AG04450 (cell line): Measurements from ENCODE around the gene ADRA2B. TPM values are rescaled to one million over a fixed set of nuclear protein-coding genes. Genes with fewer than 3 reads are reported as not detected.
"Not testable (repeated sequence)": the region's sequence is repeated elsewhere in the genome, so short reads cannot be mapped to it uniquely, and the experiment has no call there.

Experiments used
- CTCF ChIA-PET: fragments of 300-600, 350-600 bp; formaldehyde crosslinking; extraction: SDS; loops from one replicate; lab custom pipeline; 2022; ENCODE audit warnings: antibody characterized with exemption, inconsistent platforms; lab: Charles Lee
- POLR2A ChIA-PET: fragments of 350-600 bp; formaldehyde crosslinking; extraction: SDS; loops from one replicate; lab custom pipeline; 2021; ENCODE audit warnings: antibody characterized with exemption, inconsistent platforms; lab: Yijun Ruan, JAX
- DNase-seq: peaks from one replicate; pipeline ENCODE4 v3.0.0-alpha.2; 2011; ENCODE audit warnings: low read depth, low spot score
- H3K27ac ChIP-seq: one replicate; pipeline ENCODE4 v1.5.1; 2012; ENCODE audit warnings: low read depth, low read length, control low read depth
- H3K27me3 ChIP-seq: one replicate; pipeline ENCODE4 v1.6.0; 2012; ENCODE audit warnings: low read length; ENCODE audit not compliant: control insufficient read depth, insufficient read depth
- H3K4me3 ChIP-seq: 2 replicates; pipeline ENCODE4 v1.5.1; 2011; ENCODE audit warnings: mild to moderate bottlenecking, low read depth, low read length, control low read depth
- H3K9me3 ChIP-seq: 2 replicates; pipeline ENCODE4 v1.5.1; 2012; ENCODE audit warnings: low read length; ENCODE audit not compliant: control insufficient read depth, insufficient read depth
- polyA plus RNA-seq: library from polyadenylated mRNA; depleted of rRNA; stranded (reverse); fragments of >200 nt; gene quantifications from 2 replicates; pipeline ENCODE4 v1.2.3, GENCODE V29; 2011
- TF ChIP-seq, protein P1 (sequence below): IDR thresholded peaks from 2 replicates; pipeline ENCODE4 v1.5.1; 2011; ENCODE audit warnings: low read depth, low read length, control low read depth, inconsistent platforms

ADRA2B gene
- polyA plus RNA-seq, 1 experiment: not detected

DNA sequence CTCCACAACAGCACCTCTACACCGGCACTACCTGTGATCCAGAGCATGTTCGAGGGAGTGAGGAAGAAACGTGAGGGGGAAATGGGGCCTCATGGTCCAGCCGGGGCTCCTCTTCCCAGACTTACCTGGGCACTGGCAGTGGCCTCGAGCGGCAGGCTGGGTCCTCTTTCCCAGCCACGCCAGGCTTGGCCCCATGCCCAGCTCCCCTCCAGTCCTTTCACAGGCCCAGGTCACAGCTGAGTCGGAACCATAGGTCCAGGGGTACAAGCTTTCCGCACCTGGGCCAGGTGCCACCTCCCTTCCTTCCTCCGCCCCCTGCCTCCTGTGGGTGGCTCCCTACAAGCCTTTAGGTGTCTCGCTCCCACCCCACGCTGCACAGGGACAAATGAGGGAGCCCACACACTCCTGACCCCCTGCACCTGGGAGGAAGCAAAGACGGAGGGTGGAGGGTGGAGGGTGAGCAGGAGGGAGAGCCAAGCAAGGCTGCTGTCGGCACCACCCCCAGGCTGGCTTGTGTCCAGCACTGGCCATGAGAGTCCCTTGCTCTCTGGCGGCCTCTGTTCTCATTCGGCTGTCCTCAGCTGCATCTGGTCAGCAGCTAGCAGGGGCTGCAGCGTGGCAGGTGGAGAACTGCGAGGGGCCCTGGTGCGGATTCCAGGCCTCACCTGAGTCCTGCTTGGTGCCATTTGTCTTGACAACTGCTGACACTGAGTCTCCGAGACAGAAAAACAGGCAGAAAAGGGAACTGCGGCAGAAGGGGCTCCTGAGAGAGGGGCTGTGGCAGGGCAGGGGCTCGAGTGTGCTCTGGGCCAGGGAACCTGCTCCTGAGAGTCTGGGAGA, 26.8 kb downstream of the ADRA2B start:
- TF ChIP-seq, protein P1, sequence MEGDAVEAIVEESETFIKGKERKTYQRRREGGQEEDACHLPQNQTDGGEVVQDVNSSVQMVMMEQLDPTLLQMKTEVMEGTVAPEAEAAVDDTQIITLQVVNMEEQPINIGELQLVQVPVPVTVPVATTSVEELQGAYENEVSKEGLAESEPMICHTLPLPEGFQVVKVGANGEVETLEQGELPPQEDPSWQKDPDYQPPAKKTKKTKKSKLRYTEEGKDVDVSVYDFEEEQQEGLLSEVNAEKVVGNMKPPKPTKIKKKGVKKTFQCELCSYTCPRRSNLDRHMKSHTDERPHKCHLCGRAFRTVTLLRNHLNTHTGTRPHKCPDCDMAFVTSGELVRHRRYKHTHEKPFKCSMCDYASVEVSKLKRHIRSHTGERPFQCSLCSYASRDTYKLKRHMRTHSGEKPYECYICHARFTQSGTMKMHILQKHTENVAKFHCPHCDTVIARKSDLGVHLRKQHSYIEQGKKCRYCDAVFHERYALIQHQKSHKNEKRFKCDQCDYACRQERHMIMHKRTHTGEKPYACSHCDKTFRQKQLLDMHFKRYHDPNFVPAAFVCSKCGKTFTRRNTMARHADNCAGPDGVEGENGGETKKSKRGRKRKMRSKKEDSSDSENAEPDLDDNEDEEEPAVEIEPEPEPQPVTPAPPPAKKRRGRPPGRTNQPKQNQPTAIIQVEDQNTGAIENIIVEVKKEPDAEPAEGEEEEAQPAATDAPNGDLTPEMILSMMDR: no peak
- CTCF ChIA-PET: no interaction called here
- H3K9me3 ChIP-seq: no peaks in the 10 kb centered on the region; the same call in 1 of the 2 replicates
- no peak overlapping the region for H3K27ac ChIP-seq
- POLR2A ChIA-PET: no interaction called here
- peaks cover 55% of the 10 kb centered on the region for H3K27me3 ChIP-seq
- no peak overlapping the region for H3K4me3 ChIP-seq
- DNase-seq: no peak

DNA sequence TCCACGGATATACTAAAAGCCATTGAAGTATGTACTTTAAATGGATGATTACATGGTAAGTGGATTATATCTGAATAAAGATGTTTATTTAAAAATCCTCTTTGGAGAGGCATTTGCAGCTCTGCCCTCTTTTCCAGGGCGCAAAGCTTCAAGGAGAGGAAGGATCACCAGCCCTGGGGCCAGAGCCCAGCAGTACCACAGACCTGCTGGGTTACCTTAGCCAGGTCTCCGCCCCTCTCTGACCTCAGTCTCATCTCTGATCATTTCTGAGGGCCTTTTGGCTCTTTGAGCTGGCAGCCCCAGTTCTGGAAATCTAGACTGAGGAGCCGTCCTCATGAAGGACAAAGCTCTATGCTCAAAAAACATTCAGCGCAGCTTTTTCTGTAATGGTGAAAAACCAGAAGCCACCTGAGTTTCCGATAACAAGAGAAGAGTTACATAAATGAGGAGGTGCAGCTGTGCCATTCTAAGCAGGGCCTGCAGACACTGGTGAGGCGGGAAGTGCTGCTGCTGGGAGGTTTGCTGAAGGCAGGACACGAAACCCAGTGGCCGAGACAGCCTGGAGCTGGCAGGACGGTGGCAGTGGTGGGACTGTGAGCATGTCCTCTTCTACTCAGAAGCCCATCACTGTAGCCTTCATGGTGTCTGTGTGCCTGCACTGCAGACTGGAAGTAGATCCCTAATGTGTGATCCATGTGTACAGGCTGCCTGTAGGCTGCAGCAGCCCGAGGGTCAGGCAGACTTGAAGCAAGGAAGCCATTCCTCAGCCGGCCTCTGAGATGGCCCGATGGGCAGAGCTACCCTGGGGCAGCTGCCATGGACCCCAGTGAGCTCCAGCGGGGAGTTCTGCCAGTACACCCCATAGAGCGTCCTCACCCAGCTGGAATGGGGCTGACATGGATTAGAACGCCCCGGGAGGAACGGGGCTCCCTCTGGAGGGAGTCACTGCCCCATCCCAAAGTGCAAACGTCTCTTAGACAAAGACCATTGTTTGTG, 27.7 kb downstream of the ADRA2B start:
- Histone ChIP-seq H3K27me3 (peaks cover 53% of the 10 kb centered on the region), H3K27ac (no peak overlapping the region), H3K4me3 (no peak overlapping the region), H3K9me3 (no peaks in the 10 kb centered on the region; the same call in 1 of the 2 replicates)
- no peak for DNase-seq
- POLR2A ChIA-PET: no interaction called here
- TF ChIP-seq, protein P1: no peak
- CTCF ChIA-PET: no interaction called here

DNA sequence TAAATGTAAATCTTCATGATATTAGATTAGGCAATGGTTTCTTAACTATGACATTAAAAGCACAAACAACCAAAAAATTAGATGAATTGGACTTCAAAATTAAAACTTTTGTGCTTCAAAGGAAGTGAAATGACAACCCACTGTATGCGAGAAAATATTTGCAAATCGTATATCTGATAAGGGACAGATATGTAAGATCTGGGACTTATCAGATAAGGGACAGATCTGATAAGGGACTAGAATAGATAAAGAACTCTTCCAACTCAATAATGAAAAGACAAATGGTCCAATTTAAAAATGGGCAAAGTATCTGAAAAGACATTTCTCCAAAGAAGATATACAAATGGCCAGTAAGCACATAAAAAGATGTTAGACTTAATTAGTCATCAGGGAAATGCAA, 29.2 kb downstream of the ADRA2B start:
- no peak for DNase-seq
- Histone ChIP-seq H3K9me3 (no peaks in the 10 kb centered on the region; the same call in 1 of the 2 replicates), H3K27ac (no peak overlapping the region), H3K27me3 (peaks cover 48% of the 10 kb centered on the region), H3K4me3 (no peak overlapping the region)
- ChIA-PET POLR2A (no interaction called here), CTCF (interaction anchor here (0.9 to 1.3 kb wide), 2 partner anchors 30 to 87 kb away, joined by 3 to 5 read pairs; no protein-coding TSS in a partner anchor)
- TF ChIP-seq, protein P1: no peak

DNA sequence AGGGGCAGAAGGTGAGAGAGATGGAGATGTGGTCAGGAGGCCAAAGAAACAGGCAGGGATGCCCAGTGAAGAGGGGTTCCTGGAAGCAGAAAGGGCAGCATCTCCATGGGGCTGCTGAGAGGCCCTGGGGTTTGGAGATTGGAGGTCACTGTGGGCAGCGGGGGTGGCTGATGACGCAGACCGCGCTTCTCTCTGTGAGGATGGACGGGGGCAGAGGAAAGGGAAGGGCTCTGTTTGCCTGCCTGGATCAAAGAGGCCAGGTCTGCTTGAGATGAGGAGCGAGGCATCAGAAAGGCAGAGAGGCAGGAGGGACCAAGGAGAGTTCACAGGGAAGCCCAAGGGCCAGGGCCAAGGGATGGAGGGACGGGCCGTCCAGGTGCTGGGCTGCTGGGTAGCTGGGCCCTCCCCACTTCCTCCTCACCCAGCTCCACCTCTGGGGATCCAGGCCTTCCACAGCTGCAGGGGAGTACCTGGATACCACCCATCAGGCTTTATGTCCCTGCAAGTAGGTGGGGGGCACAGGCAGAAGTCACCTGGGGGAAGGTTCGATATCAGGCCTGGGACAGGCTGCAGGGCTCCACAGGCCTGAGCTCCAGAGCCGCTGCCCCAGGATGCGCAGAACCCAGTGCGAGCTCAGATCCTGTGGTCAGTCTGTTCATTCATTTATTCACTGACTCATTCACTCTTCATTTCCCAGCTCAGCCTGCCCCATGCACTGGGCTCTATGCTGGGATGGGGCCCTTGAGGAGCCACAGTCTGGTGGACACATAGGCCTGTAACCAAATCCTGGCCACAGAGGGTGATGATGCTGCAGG, 30.6 kb downstream of the ADRA2B start:
- no peak for DNase-seq
- Histone ChIP-seq H3K27ac (no peak overlapping the region), H3K9me3 (no peaks in the 10 kb centered on the region), H3K4me3 (no peak overlapping the region), H3K27me3 (peaks cover 38% of the 10 kb centered on the region)
- ChIA-PET POLR2A (no interaction called here), CTCF (interaction anchor here (1.3 kb wide), 1 partner anchor 88 kb away, joined by 5 read pairs; no protein-coding TSS in a partner anchor)
- TF ChIP-seq, protein P1: no peak

DNA sequence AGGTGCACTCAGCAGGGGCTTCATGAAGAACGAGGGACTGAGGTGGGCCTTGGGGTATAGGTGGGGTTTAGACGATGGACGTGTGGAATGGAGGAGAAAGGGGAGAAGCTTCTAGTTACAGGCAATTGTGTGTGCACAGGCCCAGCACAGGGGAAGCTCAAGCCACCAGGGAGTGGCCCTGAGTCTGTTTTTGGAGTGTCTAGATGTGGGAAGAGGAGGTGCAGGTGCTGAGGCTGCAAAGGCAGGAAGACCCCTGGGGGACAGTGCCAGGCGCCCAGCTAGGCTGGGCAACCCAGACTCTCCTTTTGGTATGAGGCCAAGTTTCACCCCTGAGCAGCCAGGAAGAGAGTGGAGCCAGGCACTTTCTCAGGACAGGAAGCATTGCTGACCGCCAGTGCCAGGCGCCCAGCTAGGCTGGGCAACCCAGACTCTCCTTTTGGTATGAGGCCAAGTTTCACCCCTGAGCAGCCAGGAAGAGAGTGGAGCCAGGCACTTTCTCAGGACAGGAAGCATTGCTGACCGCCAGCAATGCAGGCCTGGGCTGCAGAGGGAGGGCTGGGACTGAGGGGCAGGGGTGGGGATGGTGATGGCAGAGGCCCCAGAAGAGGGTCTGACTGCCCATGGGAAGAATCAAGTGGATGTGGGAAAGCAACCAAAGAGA, 31.4 kb downstream of the ADRA2B start:
- H3K27ac ChIP-seq, POLR2A ChIA-PET, CTCF ChIA-PET, H3K9me3 ChIP-seq, H3K4me3 ChIP-seq, DNase-seq: not testable (repeated sequence)
- H3K27me3 ChIP-seq: peaks cover 31% of the 10 kb centered on the region
